GM12872 (cell line): Measurements from ENCODE around the gene TMLHE.
"Not testable (repeated sequence)": the region's sequence is repeated elsewhere in the genome, so short reads cannot be mapped to it uniquely, and the experiment has no call there.

ENCODE experiments used
- TF ChIP-seq, protein P1 (sequence below): IDR thresholded peaks from 3 replicates; pipeline ENCODE4 v1.5.1; 2011; ENCODE audit warnings: low read depth, mild to moderate bottlenecking, low read length, moderate library complexity; ENCODE audit not compliant: insufficient read depth

Gene TMLHE

DNA sequence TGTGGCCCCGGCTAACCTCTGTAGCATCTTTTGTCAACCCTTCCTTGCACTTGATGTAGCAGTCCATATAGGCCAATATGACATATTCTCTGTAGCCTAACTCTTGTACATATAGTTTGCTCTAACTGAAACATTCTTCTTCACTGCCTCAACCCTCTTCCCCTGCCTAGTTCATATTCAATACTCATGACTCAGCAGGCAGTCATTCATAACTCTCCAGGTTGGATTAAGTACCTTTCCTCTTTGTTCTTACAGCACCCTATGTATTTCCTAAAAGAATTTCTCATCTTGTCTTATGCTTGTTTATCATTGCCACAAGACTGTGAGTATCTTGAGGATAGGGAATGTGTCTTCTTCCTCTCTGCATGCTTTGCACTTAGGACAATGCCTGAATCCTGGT, 76.9 kb downstream of the TMLHE start:
- TF ChIP-seq, protein P1, sequence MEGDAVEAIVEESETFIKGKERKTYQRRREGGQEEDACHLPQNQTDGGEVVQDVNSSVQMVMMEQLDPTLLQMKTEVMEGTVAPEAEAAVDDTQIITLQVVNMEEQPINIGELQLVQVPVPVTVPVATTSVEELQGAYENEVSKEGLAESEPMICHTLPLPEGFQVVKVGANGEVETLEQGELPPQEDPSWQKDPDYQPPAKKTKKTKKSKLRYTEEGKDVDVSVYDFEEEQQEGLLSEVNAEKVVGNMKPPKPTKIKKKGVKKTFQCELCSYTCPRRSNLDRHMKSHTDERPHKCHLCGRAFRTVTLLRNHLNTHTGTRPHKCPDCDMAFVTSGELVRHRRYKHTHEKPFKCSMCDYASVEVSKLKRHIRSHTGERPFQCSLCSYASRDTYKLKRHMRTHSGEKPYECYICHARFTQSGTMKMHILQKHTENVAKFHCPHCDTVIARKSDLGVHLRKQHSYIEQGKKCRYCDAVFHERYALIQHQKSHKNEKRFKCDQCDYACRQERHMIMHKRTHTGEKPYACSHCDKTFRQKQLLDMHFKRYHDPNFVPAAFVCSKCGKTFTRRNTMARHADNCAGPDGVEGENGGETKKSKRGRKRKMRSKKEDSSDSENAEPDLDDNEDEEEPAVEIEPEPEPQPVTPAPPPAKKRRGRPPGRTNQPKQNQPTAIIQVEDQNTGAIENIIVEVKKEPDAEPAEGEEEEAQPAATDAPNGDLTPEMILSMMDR: no peak

DNA sequence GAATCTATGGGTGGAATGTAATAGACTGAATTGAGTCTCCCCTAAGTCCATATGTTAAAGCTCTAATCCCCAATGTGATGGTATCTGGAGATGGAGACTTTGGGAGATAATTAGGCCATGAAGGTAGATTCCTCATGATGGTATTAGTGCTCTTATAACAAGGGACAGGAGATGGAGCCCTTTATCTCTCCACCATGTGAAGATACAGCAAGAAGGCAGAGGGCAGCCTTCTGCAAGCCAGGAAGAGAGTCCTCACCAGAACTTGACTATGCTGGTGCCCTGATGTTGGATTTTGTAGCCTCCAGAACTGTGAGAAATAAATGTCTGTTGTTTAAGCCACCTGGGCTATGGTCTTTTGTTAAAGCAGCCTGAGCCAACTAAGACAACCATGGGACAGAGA, 78.0 kb downstream of the TMLHE start:
- TF ChIP-seq, protein P1: no peak

DNA sequence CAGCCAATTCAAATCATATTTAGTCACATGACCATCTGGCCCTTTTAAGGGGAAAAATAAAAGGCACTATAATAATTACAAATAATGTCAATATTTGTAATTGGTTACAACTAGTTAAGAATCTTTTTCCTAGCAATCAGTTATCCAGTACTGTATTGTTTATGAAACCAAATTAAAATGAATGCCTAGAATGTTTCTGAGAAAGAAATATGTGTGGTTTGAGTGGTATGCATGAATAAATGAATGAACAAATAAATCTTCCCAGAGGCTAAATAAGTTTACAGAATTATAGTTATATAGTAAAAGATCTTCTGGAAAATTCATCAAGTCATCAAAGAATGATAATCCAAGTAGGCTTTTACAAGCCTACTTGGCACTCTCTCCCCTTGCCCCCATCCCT, 98.5 kb downstream of the TMLHE start:
- TF ChIP-seq, protein P1: no peak

DNA sequence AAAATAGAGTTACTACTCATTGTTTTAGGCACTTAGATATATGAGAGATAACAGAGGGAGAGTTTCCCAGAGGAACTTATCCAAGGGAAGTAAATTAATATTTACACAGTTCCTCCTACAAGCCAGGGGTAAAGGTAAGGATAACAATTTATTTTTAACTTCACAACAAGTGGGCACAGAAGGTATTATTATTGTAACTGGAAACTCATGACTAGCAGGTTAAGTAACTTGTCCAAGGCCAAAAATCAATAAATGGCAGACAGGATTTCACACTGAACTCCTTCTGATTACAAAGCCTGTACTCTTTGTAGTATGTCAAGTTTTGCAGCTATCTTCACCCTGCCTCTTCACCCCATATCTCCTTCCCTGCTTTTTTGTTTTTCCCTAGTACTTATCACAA, 107.5 kb downstream of the TMLHE start:
- TF ChIP-seq, protein P1: no peak

DNA sequence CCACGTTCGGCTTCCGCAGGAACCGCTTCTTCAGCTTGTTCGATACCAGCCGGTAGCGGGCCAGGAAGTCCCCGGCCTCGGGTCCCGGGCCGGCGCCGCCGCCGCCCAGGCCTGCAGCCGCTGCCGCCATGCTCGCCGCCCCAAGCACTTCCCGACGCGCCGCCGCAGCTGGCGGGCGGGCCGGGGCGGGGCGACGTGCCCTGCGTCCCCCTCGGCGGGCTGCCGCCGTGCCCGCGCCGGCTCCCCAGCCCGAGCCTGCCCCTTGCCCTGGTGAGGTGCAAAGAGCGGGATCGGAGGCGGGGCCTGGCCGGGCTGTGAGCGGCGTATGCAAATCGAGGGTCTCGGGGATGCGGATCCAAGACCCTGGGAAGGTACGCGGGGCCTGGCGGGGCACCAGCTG, 154.3 kb downstream of the TMLHE start, which contains the start of gene F8A3:
F8A3 (minus strand) TSS at position 150 of the 400 bp plus-strand sequence; CDS start at position 130, 20 bp downstream.
- TF ChIP-seq, protein P1: not testable (repeated sequence)

DNA sequence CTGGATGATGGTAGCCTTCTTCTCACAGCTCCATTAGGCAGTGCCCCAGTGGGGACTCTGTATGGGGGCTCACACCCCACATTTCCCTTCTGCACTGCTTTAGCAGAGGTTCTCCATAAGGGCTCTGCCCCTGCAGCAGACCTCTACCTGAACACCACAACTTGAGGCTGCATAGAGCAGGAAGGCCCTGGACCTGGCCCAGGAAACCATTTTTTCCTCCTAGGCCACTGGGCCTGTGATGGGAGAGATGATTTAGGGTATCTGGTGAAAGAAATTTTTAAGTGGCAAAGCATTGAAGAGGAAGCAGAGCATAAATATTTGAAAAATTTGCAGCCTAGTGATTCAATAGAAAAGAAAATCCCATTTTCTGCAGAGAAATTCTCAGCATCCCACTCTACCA, 171.7 kb downstream of the TMLHE start:
- TF ChIP-seq, protein P1: no peak
